NCI-H526 (cell line): Measurements from ENCODE around the gene PDHX.
"Not testable (repeated sequence)": the region's sequence is repeated elsewhere in the genome, so short reads cannot be mapped to it uniquely, and the experiment has no call there.

Experiments
- DNase-seq, 2 experiments: peaks; one replicate each; lab custom pipeline; 2025; lab: John Stamatoyannopoulos, UW

The PDHX gene

DNA sequence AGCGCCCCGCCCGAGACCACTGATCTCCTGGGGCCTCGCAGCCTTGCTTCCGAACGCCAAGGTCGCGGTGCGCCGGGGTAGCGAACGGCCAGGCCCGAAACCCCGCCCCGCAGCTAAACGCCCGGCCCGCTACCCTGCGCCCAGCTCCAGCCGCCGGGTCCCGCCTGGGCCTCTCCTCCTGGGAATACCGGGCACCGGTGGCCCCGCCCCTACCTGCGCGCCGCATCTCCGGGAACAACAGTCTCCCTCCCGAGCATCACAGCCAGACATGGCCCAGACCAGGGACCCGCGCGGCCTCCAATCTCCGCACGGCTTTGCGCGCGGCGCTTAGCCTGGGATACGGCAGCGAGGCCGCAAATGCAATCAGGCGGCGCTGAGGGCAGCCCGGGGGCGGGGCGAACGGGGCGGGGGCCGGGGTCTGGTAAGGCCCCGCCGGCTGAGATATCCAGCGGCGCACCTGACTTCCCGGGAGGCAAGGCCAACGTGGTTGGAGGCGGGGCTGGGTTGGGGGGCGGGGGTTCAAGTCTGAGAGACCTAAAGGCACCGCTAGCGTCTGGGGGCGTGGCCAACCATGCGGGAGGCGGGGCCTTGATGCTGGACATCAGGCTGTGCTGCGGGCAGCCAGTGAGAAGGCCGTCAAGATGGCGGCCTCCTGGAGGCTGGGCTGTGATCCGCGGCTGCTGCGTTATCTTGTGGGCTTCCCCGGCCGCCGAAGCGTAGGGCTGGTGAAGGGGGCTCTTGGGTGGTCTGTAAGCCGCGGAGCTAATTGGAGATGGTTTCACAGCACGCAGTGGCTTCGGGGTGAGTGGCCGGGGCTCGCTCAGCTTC lies at the start of gene PDHX, which contains the start of gene APIP:
Gene PDHX (plus strand): TSS at position 604 of the 828 bp plus-strand sequence. CDS start 38 bp downstream, at position 642.
Gene APIP (minus strand): TSS at position 365 of the 828 bp plus-strand sequence. CDS start 95 bp downstream, at position 270.
- peak; percentile 97 to 99 for DNase-seq

DNA sequence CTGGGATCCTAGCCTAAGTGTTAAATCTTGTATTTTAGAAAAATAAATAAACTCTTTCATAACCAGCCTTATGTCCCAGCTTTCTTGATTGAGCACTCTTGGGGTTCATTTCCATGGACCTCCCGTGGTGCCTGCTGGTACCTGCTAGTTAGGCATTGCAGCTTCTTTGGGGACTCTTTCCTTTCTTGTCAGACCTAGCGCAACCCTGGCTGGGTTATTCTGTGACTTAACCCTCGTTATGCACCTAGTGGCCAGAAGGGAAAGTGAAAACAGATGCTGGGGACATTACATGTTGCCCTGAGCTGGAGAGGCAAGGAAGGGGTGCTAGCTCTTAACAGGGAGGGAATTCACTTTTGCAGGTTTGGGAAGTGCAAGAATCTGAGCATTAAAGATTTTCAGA lies 47.0 kb upstream of the PDHX start:
- DNase-seq: peak in 1 of 2 experiments; percentile 10

DNA sequence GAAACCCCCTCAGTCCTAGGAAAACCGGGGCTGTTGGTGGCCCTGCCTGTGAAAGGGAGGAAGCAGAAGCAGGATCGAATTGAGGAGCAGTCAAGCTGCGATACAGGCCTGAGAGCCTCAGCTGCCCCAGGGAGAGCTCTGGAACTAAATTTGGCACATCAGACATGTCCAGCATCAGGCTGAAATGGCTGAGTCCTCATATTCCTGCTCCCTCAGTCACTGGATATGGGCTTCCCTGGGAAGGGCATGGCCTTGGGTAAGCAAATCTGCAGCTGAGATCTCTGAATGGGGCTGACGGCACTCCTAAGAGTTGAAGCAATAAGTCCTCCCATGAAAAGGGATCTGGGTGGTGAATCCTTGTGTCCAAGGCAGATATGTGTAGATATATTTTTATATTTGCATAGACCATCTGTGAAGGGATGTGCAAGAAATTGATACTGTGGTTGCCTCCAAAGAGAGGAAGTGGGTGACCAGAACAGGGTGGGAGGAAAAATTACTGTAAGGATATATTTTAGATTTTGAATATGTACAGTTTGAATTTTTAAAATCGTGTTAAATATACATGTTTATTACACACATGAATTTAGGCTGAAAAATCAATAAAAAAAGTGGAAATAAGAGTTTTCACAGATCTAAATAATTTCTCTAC lies 45.7 kb upstream of the PDHX start:
- DNase-seq: peak in 1 of 2 experiments; percentile 15

DNA sequence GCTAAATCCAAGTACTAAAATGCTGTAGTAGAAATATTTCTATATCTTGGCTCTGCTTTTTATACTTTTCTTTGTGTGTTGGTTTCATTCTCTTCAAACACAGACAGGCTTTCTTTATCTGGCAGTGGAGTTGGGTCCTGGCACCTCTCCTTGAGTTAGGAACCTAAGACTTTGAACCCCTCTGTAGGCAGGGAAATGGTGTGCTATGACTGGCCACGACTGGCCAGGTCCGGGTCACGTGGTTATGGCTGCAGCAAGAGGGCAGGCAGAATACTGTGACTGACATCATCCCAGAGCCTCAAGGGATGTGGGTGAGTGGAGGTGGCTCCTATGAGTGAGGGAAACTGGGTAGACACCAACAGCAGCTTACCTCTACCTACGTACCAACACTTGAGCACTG lies 42.2 kb upstream of the PDHX start:
- DNase-seq: no peak

DNA sequence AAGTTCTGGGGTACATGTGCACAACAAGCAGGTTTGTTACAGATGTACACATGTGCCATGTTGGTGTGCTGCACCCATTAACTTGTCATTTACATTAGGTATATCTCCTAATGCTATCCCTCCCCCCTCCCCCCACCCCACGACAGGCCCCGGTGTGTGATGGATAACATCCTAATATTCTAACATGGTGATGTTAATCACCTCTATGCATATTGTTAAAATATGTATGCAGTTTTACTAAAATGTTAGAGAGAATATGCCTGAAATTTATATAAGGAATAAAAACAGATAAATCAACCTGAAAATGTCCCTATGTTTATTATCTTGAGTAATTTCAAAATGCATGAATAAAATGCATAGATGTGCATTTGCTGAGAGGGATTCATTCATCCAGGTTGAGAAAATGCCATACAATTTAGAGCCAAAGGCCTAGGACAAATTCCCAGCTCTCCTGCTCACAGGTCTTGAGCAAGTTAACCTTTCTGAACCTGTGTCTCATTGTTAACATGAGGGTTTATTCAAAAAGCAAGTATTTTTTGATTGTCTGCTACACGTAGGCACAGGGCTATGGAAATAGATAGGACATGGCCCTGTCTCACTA lies 38.9 kb upstream of the PDHX start:
- no peak for DNase-seq

DNA sequence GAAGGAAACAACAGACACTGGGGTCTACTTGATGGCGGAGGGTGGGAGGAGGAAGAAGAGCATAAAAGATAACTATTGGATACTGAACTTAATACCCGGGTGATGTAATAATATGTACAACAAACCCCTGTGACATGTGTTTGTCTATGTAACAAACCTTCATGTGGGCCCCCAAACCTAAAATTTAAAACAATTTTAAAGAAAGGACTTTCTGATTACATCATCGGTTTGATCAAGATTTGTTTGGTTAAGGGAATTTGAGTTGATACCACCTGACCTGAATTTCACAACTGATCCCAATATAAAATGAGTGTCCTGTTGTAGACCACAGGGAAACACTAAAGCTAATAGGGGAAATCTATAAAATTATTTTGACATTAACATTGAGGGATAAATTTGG lies 34.5 kb upstream of the PDHX start:
- DNase-seq: no peak

DNA sequence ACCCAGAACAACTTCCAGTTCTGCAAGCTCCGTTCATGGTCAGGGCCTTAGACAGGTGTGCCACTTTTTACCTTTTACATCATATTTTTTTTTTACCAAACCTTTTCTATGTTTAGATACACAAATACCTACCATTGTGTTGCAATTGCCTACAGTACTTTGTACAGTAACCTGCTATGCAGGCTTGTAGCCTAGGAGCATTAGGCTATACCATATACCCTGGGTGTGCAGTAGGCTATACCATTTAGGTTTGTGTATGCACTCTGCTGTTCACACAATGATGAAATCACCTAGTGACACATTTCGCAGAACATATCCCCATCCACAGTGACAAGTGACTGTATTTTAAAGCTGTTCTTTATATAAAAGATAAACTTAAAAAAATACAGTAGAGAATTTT lies 29.8 kb upstream of the PDHX start:
- DNase-seq: no peak

DNA sequence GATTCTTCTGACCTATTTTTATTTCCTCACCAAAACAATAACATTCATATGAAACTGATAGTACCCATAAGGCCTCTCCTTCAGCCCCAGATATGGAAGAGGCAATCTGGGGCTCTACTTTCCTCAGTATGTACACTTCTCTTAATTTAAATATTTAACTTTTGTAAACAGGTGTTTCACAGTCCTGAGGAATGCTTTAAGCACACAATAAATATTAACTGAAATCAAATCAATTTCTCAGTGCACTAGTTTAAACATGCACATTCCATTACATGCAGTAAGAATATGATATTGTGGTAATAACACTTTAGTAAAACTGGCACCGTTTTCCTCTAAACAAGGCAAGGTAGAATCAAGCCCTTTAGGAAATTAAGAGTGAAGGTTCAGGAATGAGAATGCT lies 29.2 kb upstream of the PDHX start:
- no peak for DNase-seq

DNA sequence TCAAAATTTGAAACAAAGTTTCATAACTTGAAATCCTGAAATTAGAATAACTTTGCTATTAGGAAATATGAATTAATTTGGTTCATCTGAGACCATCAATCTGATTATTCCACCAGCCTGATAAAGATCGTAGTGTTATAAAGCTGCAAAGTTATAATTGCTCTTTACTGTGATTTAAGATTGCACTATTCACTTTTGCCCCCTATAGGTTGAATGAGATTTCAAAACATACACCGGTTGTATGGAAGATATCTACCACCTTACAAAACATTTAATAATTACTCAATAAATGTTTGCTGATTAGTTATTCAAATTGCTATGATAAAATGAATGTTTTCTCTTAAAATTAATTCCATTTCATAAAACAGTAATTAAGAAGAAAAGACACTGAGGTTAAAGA lies 26.3 kb upstream of the PDHX start:
- DNase-seq: peak in 1 of 2 experiments; percentile 17

DNA sequence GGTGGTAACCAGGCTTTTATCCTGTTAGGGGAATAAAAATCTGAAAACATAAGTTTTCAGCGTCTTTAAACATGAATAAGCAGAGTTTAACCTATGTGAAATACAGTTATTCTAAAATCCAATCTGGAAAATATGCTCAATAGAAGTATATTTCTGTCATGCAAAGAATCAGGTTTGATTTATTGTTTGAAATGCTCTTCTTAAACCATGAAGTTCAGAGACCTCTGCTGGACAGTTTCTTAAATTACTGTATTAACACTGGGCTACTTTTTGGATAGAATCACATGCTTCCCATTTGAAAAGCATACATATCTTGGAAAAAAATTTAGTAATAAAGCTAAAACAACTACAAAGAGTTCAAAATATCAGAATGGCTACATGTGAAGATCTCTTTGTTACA lies 25.6 kb upstream of the PDHX start:
- peak; percentile 31 to 87 for DNase-seq

DNA sequence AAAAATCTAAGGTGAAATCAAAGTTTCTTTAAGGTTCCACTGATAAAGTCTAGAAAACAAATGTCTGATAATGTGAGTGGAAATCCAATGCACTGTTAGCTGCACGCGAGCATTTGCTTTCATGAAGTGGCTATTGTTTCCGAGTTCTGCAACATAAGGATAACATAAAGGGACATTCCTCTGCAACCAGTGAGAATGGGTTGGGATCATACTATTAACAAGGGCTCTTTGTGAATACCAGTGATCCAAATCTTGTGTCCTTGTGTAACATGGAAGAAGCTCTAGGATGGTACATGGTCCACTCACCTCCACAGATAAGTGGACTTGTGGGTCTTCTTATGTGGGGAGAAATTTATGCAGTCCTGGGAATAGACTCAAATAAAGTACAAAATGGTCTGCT lies 24.8 kb upstream of the PDHX start:
- peak; percentile 28 to 37 for DNase-seq

DNA sequence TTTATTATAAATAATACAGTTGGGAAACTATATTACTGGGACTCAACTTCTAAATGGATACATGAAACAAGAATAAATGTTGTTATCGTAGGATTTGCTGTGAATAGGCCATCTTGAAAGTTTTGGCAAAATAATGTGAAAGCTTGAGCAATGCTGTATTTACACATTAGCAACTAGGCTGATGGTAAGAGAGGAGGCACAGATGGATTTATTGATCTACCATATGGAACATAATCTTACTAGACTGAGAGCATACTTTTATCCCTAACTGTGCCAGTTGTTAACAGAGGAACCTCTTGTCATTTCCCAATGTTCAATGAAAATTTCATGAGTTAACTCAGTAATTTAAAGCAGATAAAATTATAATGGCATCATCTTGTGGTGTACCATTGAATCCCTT lies 23.0 kb upstream of the PDHX start:
- no peak for DNase-seq

DNA sequence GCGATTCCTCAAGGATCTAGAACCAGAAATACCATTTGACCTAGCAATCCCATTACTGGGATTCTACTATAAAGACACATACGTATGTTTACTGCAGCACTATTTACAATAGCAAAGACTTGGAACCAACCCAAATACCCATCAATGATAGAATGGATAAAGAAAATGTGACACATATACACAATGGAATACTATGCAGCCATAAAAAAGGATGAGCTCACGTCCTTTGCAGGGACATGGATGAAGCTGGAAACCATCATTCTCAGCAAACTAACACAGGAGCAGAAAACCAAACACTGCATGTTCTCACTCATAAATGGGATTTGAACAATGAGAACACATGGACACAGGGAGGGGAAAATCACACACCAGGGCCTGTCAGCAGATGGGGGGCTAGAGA lies 20.2 kb upstream of the PDHX start:
- not testable (repeated sequence) for DNase-seq

DNA sequence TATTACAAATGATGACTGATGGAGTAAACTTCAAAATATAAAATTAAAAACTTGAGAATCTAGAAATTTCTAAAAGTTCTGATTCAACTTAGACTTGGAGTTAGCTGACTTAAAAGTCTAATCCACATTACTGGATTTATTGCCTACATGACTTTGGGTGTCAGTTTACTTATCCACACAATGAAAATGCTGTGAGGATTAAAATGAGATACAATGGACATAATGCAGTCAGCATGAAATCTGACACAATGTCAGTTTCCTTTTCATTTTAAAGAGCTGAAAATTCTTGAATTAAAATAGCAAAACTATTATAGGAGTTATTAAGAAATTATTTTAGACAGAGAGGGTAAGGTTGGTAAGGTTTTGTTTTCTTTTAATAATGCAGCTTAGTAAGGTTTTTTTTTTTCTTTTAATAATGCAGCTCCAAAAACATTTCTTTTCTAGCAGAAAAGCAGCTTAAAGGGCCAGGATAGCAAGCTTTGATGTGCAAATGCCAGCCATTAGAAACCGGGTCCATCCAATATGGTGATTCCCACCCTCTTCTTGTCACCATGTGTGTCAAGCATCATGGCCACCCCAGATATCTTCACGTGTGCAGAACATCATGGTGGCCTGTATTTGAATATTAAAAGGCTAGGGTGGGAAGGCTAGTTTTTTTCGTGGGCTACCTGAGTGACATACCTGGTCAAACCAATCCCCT lies 19.1 kb upstream of the PDHX start:
- DNase-seq: no peak

DNA sequence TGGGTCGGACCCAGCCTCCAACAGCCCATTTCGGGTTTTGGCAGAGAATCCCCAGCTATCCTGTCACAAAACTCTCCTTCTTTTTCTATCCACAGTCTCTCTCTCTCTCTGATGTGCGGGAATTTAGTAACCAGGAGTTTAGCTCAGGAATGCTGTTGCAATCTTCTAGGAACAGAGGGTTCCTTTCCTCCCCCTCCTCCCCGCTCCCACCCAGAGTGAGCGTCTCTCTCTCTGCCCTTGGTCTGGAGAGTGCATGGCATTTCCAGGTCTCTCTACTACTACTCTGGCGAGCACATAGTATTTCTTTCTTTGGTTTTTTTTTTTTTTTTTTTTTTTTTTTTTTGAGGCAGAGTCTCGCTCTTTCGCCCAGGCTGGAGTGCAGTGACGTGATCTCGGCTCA lies 17.9 kb upstream of the PDHX start:
- DNase-seq: no peak

DNA sequence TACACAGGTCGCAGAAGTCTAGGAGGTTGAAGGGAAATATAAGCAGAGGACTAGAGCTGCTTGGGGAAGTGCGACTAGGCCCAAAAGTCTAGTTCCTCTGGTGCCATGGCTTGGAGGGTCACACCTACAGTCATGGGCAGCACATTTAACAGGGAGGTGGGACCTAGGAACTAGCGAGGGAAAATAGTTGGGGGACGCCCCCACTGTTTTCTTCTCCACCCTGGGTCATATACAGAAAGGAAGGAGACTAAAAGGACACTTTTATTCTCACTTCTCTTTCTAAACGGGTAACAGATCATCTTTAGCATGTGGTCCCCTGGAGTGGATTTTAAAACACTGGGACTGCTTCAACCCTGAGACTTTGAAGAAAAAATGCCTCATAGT lies 16.8 kb upstream of the PDHX start:
- no peak for DNase-seq

DNA sequence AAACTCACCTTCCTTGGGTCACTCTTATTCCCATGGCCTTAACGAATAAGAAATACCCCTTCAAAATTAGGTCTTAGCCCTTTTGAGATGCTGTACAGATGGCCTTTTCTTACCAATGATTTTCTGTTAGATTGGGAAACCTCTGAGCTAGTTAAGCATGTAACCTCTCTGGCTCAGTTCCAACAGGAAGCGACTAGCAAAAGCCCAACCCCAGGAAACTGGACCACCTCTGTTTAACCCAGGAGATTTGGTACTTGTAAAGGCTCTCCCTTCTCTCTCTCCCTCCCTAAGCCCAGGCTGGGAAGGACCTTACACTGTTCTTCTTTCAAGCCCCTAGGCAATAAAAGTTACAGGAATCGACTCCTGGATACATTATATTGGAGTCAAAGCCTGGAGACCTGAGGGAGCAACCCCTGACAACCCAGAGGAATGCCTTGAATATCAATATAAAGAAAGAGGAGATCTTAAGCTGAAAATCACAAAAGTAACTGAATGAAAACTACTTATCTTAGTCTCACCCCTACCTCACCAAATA lies 11.9 kb upstream of the PDHX start:
- DNase-seq: no peak

DNA sequence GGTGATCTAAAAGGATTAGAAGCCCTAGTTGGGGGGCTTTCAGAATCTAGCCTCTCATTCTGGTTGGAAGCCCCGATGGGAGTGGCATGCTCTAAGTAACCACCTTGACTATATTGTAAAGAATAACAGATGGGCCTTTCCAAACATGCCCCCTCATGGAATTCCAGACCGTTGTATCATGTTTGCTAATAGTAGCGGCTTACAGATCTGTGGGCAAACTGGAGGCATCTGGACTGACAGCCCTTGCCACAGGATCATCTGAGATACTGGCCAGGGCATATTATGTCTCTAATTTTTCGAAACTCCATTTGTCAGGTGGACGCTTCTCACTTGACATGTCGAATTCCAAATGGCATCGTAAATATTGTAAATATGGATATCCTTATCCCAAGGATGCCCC lies 10.8 kb upstream of the PDHX start:
- no peak for DNase-seq

DNA sequence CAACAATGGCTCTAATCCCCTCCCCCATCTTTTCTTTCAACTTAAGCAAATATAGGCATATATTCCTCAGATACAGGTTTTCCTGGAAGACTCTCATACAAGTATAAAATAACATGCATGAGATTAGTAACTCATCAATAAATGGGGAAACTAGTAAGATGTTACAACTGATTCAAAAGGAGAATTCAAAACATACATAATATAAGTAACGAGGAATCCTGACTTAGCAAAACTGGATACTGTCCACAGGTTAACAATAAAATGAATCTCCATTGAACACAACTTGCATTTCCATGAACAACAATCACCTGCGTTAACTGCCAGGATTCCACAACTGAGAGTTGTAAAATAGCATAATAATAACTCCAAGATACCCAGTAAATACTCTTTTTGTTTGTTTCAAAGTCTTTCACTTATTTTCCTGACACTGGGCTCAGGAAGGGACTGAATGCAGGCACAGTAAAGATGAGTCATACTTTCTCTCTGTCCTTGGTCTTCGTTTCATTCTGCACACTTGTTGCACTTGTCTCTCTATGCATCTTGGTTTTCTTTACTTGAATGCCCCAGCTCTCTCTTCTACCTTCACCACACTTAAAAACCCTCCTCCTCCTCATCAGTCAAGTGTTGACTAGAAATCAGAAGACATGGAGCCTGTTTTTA lies 8.4 kb upstream of the PDHX start:
- no peak for DNase-seq

DNA sequence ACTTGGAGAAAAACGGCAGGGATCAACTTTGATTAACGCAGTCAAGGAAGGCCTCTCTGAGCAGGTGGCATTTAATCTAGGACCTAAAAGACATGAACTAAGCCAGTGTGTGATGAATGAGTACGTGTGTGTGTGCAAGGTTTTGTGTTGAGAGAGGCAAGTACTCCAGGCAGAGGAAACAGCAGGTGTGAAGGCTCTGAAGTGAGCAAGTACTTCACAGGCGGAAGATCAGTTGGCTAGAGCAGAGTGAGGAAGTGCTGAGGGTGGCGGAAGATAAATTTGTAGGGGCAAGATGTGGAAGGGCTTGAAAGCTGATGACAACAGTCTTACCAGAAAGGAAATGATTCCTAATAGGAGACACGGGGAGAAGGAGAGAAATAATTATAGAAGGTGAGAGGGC lies 7.0 kb upstream of the PDHX start:
- DNase-seq: no peak

DNA sequence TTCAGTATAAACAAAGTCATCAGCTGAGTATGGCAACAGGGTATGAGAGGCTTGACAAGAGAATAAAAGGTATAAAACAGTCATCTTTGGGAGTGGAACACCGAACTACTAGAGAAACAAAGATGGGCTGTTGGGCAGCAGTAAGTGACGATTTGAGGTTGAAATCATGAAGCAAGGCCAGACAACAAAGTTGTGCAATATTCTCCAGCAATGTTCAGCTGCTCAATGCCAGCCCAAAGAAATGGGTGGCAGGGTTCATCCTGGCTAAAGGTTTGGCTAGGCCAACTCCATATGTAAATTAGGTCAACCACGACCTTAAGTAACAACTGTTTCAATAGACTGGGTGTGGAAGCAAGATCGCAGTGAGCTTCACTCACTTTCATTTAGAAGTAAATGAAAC lies 6.5 kb upstream of the PDHX start:
- no peak for DNase-seq

DNA sequence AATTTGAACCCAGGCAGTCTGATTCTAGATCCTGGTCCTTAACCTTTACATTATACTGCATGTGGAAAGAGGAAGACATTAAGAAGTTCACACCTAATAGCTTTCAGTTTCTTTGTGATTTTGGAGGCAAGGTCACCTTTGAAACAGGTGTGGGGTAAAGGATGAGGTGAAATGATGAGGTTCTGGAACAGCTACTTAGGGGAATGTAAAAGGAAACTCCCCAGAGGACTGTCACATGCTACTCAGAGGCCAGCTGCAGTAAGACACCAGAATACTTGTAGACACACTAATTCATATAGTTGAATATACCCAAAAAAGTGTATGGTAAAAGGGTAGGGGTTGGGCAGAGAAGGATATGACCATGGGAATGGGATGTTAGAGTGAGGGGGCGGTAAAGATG lies 5.6 kb upstream of the PDHX start:
- no peak for DNase-seq
